Spleen (tissue), 7 donors: ENCODE data around the gene ODAD3.

Experiments used
- POLR2A ChIP-seq, 3 donors: fragments of 450-650 bp; IDR thresholded peaks; one replicate each; pipeline ENCODE4 v1.5.1; 2017; ENCODE audit warnings: antibody characterized with exemption in 3 of 3, mild to moderate bottlenecking in 1 of 3
- TF ChIP-seq, protein P1 (sequence below), 11 experiments: fragments of 200-600 bp in 7 of 11; fragments of 450-650 bp in 4 of 11; sonication (generic) in 4 of 11; IDR thresholded peaks in 8 of 11; conservative IDR thresholded peaks in 3 of 11; 1 replicate in 7 of 11; 2 replicates in 4 of 11; pipeline versions ENCODE4 v1.4.0 to v1.8.0; 2016 to 2021; ENCODE audit warnings: antibody characterized with exemption in 11 of 11, inconsistent platforms in 4 of 11, mild to moderate bottlenecking in 1 of 11
- donor health status: DM: no; HTN: no; CAD: no; lungs with moderate emphysema.
- donor health status: DM: no; HTN: no; CAD: no.
- donor health status: DM: no; HTN: no; CAD: no.

- TF ChIP-seq, protein P1, sequence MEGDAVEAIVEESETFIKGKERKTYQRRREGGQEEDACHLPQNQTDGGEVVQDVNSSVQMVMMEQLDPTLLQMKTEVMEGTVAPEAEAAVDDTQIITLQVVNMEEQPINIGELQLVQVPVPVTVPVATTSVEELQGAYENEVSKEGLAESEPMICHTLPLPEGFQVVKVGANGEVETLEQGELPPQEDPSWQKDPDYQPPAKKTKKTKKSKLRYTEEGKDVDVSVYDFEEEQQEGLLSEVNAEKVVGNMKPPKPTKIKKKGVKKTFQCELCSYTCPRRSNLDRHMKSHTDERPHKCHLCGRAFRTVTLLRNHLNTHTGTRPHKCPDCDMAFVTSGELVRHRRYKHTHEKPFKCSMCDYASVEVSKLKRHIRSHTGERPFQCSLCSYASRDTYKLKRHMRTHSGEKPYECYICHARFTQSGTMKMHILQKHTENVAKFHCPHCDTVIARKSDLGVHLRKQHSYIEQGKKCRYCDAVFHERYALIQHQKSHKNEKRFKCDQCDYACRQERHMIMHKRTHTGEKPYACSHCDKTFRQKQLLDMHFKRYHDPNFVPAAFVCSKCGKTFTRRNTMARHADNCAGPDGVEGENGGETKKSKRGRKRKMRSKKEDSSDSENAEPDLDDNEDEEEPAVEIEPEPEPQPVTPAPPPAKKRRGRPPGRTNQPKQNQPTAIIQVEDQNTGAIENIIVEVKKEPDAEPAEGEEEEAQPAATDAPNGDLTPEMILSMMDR (IDR thresholded peaks at IDR 0.05 in 8 of 11, conservative IDR thresholded peaks at IDR 0.05 in 3 of 11), result no peak
- TF ChIP-seq POLR2A (IDR thresholded peaks at IDR 0.05), result no peak
Observed at GRCh38 chr19:11373166-11373884, 61.6 kb downstream of the ODAD3 start.
